NCI-H2196 (cell line): ENCODE results near the gene MTFMT.

Experiments
- DNase-seq: peaks from one replicate; lab custom pipeline; 2025; ENCODE audit not compliant: unreplicated experiment; lab: John Stamatoyannopoulos, UW

The MTFMT gene

GRCh38 chr15:64989416-64990167 is 39.8 kb downstream of the MTFMT start, which contains the start of gene SPG21:
Gene SPG21 (minus strand): TSS chr15:64989914. CDS start chr15:64983569, 6,345 bp downstream.
- peak; percentile 84 for DNase-seq

- DNase-seq, result no peak
Observed at GRCh38 chr15:64987136-64987535, 42.3 kb downstream of the MTFMT start.

GRCh38 chr15:64985366-64986033 is 43.9 kb downstream of the MTFMT start:
- no peak for DNase-seq

DNA sequence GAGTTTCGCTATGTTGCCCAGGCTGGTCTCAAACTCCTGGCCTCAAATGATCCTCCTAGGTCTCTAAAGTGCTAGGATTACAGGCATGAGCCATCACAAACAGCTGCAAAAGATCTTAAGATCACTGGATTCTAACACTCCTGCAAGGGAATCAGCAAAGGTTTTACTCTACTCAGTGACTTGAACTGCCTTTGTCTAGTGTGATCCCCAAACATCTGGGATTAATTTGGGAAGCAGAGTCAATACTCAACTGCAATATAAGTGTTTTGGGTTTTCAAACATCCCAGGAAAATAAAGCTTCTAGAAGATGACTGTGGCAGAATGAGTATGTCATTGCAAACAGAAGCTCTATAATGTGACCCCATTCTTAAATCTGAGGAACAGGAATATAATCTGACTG is 47.0 kb downstream of the MTFMT start:
- no peak for DNase-seq

DNA sequence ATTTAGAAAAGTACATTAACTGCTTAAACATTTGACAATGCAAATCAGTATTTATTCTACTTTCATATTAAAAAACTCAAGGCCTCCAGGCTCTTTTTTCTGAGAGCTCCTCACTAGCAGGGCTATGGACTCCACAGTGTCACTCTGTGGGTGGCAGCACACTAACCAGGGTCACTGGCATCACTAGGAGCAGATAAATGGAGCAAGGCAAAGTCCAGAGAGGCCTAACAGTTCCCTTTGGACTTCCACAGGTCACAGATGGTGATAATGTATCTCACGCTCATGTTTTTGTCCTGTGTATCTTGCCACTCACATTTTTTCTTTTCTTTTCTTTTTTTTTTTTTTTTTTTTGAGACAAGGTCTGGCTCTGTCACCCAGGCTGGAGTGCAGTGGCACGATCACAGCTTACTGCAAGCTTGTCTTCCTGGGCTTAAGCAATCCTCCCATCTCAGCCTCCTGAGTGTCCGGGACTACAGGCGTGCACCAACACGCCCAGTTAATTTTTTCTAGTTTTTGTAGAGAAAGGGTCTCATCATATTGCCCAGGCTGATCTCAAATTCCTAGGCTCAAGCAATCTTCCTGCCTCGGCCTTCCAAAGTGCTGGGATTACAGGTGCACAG is 47.5 kb downstream of the MTFMT start:
- no peak for DNase-seq

DNA sequence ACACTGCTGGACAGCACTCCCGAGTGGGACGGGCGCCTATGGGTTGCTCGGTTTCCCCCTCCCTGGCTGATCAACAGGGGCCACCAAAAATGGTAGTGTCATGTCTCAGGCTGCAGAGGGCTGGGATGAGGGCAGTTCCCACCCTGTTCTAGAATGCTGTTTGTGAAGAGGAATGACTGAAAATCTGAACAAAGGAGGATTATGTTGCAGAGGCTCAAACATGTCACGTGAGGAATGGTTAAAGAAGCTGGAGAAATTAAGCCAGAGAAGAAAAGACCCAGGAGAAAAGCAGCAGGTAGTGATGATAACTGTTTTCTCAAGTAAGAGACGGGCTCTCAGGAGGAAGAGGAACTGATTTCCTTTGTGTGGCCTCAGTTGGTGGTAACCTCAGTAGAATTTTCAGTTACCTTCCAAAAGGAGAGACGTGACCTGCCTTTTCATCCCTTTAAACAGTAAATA is 50.2 kb downstream of the MTFMT start:
- no peak for DNase-seq

DNA sequence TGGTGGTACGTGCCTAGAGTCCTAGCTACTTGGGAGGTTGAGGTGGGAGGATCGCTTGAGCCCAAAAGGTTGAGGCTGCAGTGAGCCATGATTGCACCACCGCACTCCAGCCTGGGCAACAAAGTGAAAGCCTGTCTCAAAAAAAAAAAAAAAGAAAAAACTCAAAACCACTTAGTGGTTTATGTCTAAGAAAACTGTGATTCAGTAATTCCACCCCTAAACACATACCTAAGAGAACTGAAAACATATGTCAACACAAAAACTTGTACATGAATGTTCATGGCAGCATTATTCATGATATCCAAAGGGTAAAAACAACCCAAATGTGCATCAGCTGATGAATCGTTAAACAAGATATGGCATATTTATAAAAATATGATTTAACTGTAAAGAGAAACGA is 54.0 kb downstream of the MTFMT start:
- DNase-seq, result no peak

DNA sequence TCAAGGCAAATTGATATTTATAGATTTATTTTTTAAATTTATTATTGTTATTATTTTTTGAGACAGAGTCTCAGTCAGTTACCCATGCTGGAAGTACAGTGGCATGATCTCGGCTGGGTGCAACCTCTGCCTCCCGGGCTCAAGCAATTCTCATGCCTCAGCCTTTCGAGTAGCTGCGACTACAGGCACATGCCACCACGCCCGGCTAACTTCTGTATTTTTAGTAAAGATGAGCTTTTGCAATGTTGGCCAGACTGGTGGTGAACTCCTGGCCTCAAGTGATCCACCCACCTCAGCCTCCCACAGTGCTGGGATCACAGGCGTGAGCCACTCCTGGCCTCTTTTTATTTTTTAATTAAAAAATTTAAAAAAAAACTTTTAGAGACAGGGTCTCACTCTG is 58.7 kb downstream of the MTFMT start:
- DNase-seq, result no peak

- no peak for DNase-seq
Observed at GRCh38 chr15:64969401-64969800, 60.0 kb downstream of the MTFMT start.

GRCh38 chr15:64961013-64961412 is 68.4 kb downstream of the MTFMT start:
- DNase-seq, result no peak

DNA sequence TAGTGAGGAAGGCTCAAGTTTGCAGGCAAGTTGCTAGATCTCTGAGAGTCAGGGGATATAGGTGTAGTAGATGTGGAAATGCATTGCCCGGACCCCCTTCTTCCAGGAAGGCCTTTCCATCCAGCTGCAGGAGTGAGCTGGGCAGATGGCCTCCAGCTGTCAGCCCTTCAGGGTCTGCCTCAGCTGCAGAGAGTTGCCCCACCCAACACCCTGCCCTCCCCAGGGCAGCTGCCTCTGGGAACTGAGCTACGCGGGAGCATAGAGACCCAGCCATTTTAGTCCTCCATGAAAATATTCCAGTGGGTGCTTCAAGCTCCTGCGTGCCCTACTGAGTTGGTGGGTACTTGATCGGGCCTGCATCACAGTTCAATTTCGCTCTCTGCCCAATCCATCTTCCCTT is 69.3 kb downstream of the MTFMT start:
- no peak for DNase-seq

DNA sequence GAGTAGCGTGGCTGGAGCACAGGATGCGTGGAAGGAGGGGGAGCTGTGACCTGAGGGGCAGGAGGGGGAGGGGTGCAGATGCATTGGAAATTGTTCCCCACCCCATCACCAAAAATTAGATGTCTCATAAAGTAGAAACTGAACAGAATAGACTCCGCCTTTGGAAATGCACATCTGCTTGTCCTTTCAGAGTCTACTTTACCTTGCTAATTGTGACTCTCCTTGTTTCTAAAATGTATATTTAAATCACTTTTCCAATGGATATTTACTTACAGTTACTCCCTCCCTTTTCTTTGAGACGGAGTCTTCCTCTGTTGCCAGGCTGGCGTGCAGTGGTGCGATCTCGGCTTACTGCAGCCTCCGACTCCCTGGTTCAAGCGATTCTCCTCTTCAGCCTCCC is 70.3 kb downstream of the MTFMT start:
- DNase-seq, result no peak

DNA sequence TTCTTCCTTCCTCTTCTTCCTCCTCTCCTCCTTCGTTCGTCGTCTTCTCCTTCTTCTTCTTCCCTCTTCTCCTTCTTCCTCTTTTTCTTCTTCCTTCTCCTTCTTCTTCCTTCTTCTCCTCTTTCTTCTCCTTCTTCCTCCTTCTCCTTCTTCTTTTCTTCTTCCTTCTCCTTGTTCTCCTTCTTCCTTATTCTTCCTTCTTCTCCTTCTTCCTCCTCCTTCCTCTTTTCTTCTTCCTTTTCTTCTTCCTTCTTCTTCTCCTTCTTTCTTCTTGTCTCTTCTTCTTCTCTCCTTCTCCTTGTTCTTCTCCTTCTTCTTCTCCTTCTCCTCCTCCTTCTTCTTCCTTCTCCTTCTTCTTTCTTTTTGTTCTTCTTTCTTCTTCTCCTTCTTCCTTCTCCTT is 75.0 kb downstream of the MTFMT start:
- DNase-seq, result no peak

DNA sequence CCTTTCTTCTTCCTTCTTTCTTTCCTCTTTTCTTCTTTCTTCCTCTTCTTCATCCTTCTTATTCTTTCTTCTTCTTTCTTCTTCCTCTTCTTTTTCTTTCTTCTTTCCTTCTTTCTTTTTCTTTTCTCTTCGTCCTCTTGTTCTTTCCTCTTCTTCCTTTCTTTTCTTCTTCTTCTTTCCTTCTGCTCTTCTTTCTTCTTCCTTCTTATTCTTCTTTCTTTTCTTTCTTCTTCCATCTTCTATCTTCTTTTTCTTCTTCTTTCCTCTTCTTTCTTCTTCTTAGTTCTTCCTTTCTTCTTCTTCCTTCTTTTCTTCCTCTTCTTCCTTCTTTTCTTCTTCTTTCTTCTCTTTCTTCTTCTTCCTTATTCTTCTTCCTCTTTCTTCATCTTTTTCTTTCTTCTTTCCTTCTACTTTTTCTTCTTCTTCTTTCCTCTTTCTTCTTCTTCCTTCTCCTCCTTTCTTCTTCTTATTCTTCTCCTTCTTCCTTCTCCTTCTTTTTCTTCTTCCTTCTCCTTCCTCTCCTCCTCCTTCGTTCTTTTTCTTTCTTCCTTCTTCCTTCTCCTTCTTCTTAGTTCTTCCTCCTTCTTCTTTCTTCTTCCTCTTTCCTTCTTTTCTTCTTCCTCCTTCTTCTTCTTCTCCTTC is 77.5 kb downstream of the MTFMT start:
- DNase-seq, result no peak
